ELF-1 (cell line): ENCODE data around the gene TSPAN1.

Experiments
- DNase-seq: peaks from one replicate; pipeline ENCODE4 v3.0.0-alpha.2; 2016; ENCODE audit warnings: low read depth, low spot score

TSPAN1 gene

DNA sequence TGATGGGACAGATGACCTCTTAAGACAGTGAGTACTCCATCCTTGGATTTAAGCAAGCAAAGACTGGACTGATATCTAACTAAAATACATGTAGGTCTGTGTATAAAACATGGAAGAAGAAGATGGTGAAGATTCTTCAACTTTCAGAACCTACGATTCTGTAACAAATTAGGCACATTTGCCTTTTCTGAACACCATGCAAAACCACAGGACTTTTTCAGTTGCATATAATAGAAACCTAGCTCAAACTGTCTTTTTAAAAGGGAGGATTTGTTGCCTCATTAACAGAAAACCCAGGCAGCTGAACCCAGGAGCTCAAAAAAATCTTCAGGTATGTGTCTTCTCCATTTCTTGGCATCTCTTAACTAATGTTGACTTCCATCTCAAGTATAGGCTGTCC, 14.7 kb upstream of the TSPAN1 start:
- DNase-seq: no peak

DNA sequence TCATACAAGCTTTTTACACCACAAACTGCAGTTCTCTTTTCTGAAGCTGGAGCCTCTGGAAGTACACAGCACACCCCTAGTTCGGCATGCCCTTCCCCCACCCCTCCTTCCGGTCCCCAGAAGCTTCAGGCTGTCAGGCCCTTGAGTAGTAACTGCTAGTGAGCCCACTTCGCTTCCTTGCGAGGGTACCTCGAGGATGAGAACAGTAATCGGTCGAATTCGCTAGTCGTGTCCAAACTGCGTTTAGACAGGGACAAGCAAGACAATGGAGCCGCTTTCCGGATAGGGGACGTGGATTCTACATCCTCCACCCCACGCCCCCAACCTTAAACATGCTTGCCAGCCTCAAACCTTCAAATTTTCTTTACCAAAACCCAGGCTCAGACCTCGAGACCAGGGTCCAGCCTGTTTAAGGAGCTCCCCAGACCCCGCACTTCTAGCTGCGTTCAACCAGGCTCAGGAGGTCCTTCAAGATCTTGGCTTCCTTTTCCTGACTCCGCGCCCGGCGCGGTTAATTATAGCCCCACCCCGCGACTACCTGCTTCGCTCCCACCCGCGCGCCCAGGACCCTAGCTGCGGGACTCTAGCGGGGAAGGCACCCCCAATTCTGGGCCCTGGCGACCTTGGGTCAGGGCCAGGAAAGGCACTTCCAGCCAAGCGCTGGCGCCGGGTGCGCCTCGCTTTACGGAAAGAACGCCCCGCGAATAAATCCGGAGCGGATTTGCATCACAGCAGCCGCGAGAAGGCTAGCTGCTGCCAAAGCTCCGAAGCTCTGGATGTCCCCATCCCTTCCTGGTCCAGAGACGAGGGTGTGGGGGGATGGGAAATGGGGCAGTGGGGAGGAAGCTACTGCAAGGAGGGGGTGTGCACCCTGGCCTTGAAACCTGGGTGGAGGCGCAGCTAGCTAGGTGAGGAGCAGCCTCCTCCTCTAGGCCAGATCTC, 8.1 kb upstream of the TSPAN1 start:
- DNase-seq: no peak

DNA sequence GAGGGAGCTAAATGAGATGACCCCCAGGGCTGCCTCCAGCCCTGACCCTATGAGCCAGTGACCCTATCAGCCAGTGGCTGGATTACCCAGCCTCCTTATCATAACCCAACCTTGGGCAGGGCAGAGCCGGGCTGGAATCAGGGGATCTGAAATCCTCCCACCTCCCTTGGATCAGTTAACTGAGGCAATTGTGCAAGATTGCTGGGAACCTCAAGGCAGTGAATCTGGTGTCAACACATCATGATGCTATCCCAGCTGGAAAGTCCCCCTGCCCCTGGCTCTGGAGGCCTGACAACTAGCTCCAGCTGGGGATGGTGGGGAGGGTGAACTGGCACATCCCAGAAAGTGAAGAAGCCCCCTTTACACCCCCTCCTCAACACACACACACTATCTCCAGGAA, 6.4 kb upstream of the TSPAN1 start:
- no peak for DNase-seq

DNA sequence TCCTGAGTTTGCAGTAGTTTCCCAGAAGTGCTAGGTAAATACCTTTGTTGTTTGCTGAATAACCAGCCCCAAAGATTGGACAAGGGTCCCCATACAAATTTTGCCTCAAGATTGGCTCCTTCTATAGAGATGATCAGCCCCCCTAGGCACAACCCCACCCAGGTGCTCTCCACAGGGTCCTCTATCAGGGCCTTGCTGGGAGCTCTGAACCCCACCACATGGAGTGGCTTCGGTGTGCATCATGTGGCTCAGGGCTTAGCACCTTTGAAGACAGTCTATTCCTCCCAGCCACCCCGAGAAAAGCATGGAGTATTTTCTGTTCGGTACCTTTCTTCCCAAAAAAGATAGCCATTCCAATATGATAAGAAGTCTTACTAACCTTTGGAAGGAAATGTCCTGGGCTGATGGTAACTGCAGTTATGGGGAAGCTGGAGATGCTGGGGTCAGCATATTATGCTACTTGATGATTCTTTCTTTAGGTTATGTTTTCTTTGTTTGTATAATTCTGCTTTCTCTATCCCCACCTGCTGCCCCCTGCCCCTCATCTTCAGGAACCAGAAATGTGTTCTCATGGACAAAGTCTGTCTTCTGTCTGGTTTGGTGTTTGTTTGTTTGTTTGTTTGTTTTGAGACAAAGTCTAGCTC, 5.0 kb upstream of the TSPAN1 start:
- no peak for DNase-seq

DNA sequence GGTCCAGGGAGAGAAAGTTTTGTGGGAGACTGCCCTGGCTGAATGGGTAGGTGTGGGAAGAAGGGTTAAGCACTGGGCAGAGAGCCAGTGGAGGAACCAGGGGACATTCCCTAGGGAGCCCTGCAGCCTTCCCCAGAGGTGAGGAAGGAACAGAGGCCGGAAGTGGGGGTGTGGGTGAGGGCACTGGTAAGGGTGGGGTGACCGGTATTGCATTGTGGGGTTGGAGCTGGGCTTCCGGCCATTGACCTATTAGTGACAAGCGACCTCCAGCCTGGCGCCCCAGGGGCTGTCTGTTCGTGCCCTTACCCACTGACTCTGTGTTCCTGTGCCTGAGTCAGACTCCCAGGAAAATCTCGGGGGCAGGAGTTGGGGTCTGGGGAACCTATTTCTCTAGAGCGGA, 3.5 kb upstream of the TSPAN1 start:
- no peak for DNase-seq

DNA sequence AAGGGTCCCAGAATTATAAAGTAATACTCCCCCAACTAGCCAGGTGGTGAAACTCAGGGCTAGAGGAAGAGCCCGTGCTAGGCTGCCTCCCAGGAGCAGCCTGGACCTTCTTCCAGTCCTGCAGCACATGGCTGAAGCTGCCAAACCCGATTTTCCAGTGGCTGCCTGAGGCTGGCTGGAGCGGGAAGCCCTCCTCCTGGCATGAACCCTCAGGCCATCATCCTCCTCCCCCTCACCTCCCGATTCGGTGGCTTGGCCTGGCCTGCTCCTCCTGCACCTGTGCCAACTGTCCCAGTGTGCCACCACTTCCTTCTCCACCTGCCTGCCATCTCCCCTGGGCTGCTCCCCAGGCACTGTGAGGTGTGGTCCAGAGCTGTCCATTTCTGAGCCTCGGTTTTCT, 3.0 kb upstream of the TSPAN1 start:
- peak; percentile 86 for DNase-seq

DNA sequence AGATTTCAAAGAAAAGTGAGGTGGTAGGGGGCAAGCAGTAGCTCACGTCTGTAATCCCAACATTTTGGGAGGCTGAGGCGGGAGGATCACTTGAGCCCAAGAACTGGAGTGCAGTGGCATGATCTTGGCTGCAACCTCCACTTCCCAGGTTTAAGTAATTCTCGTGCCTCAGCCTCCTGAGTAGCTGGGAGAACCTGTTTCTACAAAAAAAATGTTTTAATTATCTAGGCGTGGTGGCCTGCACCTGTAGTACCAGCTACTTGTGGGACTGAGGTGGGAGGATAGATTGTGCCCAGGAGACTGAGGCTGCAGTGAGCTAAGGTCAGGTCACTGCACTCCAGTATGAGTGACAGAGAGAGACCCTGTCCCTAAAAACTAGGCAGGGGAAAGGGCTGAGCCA, 2.6 kb upstream of the TSPAN1 start:
- DNase-seq: no peak

DNA sequence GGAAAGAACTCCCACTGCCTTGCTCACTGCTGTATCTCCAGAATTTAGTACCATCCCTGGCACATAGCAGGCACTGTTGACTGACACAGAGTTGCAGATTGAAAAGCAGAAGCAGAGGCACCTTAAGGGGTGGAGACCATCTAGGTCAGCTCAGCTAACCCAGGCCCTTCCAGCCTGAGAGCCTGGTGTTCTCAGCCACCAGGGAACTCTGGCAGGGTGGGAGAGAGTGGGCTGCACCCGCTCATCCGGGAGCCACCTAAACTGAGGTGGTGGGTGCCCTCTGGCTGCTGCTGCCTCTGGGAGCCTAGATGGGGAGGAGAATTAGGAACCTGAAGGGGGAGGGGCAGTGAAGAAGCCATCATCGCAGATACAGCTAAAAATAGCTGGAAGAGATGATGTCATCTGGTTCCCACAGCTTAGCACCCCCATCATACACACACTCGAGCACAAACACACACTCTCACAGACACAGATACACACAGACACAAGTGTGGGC, 1.5 kb upstream of the TSPAN1 start:
- peak; percentile 49 for DNase-seq

DNA sequence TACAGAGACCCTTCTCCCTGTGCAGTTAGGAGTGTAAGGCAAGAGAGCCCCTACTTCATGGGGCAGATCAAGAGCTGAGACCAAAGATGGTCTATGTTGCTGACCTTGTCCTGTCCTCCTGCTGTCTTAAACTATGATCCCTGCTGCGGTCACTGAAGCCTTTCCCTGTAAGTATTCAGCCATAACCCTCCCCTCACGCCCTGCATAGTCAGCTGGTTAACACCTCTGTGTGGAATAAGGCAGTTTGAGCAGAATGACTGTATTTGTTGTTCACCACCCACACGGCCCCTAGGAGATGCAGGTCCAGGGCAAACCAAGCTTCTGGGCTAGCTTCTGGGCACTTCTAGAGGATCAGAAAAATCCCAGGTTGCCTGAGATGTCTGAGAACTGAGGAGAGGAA, 356 bp downstream of the TSPAN1 start:
- no peak for DNase-seq

DNA sequence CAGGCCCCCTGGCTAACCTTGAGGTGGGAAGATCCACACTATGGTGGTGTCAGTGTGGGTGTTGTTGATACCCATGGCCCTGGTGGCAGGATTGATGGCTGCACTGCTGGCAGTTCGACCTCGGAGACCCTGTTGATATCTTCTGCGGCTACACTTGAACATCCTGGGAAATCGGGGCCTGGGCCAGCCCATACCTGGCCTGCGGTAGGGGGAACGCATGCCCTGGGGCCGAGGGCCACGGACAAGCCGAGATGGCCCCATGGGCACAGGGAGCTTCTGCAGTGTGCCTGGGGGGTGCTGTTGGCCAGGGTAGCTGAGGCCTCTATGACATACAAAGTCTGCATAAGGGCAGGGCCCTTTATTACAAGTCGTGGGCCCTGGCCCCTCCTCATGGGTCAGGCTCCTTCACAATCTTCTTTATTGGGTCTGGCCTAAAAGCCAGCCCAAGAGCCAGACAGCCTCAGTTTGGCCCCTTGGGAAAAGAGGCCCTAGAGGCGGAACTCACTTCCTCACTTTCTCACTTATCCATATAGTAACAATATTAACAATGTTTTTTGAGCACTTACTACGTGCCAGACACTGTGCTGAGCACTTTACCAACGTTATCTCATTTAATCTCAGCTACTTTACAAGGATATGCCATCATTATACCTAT, 1.5 kb downstream of the TSPAN1 start, which contains the start of gene P3R3URF:
Gene P3R3URF, minus strand, starts transcription at position 278 of the 655 bp plus-strand sequence. Its CDS starts 17 bp downstream, at position 261.
- no peak for DNase-seq

DNA sequence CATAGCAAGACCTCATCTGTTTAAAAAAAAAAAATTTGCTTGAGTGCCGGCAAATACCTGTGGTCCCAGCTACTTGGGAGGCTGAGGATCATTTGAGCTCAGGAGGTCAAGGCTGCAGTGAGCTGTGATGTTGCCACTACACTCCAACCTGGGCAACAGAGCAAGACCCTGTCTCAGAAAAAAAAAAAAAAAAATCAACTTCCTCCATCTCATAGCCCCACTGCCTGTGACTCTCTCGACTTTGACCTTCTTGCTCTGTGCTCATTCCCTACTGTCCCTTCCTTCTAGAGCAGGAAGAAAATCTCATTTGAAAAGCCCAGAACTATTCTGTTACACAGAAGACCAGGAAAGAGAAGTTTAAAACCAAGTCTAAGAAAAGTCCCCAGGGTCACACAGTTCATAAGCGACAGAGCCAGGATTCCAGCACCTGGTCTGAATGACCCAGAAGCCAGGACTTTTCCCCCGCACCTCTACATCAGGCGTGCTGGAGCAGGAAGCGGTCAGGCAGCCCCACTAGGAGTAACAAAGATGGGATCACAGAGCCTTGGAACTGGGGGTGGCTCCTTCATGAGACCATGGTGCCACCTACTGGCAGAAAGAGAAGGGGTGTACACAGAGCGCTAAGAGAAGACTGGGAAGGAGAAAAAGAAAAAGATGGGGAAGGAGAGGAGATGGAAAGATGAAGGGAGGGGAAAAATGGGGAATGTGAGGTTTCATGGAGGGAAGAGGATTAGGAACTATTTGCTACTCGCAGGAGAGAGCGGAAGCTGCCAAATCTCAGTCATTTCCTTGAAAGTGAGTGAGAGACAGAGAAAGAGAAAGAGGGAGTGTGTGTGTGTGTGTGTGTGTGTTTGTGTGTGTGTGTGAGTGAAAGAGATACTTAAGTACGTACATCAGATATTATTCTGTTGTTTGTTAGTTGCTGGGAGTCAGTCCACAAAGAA, 4.5 kb downstream of the TSPAN1 start:
- DNase-seq: peak; percentile 91

DNA sequence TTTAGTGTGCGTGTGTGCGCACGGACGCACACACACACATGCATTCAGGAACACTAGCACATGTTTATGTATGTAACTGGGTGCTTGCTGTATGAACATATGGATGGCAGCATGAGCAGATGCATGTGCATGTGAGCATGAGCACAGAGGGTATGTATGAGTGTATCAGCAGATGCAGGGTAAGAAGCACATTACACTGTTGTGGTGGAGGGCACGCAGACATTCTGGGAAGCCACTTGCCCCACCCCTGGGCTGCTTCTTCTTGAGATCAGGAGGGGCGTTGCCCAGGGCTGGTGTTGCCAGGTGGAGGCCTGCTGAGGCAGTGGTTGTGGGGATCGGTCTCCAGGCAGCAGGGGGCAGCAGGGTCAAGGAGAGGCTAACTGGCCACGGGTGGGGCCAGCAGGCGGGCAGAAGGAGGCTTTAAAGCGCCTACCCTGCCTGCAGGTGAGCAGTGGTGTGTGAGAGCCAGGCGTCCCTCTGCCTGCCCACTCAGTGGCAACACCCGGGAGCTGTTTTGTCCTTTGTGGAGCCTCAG, 5.3 kb downstream of the TSPAN1 start:
- DNase-seq: peak; percentile 92

DNA sequence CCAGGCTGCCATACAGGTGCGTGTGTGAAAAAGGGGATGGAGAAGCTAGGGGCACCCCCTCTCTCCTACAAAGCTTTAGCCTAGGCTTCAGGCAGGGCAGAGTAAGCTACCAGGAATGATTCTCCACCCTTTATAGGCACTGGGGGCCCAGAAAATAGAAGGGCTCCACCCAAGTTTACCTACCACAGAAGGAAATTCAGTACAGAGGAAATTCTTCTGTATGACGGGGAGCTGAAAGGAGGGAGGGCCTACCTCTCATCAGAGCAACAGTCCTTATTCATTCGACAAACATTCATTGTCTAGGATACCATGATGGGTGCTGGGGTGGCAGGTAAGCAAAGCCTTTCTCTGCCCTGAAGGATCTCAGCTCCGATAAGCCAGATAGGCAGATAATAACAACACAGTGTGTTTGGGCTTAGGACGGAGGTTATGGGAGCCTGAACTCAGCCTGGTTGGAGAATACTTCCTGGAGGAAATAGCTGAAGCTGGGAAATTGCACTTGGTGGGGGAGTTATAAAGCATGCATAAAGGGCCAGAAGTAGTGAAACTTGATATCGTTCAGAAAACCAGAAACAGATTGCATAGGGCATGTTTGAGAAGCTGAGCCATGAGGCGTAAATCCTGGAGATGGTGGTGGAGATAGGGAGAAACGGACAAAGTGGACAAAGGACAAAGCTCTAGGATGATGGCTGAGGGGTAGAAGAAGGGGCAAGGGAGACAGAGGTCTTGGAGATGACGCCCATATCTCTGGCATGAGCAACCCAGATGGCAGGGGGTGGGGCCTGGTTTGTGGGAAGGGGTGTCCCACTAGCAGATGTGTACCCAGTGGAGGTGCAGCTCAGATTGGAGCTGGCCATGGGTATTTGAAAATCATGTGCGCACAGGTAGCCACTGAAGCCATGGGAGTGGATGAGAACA, 6.7 kb downstream of the TSPAN1 start:
- DNase-seq: no peak

DNA sequence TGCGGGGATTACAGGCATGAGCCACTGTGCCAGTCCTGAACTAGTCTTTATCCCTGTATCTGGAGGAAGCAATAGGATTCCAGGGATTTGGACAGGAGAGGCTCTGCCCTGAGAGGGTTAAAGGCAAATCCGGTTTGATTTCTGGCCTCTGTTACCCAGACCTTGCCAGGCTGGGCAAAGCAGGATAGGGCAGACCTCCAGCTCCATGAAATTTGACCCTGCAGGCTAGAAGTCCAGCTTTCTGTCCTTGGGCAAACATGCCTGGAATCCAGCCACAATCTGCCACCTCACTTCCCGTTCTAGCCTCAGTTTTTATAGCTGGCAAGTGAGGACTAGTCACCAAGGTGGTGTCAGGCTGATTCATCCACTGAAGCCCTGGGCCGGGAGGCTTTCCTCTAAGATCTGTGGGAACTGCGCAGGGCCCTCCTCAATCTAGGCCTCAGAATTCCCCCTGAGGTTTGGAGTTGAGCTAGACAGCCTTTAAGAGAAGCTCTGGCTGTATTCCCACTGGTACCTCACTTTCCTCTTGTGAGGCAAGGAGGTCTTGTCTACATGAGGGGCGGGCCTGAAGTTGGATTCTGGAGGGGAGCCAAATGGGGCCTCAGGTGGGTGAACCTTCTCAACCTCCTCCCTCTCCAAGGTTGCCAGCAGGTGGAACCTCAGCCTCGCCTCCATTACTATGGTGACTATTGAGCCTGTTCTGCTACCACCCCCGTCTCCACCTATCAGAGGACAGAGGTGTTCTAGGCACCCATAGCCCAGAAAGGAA, 8.4 kb downstream of the TSPAN1 start:
- DNase-seq: peak; percentile 63

DNA sequence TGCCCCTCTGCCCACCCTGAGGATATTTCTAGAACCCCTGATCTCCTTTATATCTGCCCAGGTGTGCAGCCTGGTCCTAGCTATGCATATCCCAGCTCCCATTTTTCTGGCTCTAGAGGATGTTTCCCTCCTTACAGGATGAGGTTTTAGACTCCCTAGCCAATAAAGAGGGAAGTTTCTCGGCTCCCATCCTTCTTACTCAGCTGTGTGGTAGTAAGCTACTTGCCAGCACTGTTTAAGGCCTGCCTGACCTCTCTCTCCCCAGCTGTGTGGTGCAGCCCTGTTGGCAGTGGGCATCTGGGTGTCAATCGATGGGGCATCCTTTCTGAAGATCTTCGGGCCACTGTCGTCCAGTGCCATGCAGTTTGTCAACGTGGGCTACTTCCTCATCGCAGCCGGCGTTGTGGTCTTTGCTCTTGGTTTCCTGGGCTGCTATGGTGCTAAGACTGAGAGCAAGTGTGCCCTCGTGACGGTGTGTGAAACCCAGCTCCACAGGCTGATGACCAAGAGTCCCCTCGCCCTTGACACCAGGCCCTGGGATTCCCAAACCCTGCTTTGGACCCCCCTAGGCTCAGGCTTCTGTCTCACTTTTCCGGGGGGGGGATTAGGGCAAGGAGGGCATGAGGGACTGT, 9.2 kb downstream of the TSPAN1 start:
- DNase-seq: no peak

DNA sequence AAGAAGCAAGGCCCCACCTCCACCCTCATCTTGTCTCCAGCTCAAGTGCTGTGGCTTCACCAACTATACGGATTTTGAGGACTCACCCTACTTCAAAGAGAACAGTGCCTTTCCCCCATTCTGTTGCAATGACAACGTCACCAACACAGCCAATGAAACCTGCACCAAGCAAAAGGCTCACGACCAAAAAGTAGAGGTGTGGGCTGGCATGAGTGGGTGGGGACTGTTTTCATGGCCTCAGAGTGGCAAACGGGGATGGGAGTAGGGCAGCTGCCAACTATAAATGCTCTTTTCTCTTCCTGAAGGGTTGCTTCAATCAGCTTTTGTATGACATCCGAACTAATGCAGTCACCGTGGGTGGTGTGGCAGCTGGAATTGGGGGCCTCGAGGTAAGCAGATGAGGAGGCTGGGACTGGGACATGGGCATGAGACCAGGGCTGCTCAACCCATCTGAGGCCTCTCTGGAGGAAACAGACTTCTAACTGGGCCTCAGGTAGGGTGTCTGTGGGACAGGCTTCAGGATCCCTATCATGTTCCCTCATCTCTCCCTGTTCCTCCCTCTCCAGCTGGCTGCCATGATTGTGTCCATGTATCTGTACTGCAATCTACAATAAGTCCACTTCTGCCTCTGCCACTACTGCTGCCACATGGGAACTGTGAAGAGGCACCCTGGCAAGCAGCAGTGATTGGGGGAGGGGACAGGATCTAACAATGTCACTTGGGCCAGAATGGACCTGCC, 10.2 kb downstream of the TSPAN1 start:
- no peak for DNase-seq

DNA sequence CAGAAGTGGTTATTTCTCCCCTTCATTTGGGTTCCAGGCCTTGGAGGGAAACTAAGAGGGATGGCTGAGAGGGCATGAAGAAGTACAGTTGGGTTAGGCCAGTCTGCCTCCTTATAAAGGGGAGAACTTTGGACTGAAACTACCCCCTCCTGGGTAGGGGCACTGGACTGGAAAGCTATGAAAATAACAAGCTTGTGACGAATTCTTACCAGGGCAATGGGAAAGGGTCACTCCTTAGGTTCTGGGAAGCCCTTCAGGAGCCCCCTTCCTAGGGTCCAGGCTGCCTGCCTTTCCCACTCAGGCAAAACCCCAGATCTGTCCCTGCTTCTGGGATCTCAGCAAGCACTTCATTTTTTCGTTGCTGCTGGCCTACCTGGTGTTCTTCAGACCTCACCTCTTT, 11.2 kb downstream of the TSPAN1 start:
- DNase-seq: no peak
